HG03378 (cell line): ENCODE results near the gene C2CD2.
"Not testable (repeated sequence)": the region's sequence is repeated elsewhere in the genome, so short reads cannot be mapped to it uniquely, and the experiment has no call there.

Source experiments
- ATAC-seq: cut with Tn5 transposase; IDR thresholded peaks from one replicate; pipeline ENCODE4 v1.9.1; 2021; ENCODE audit warnings: mild to moderate bottlenecking, moderate library complexity; ENCODE audit not compliant: unreplicated experiment

C2CD2 gene

GRCh38 chr21:41958886-41959563 is 5.2 kb upstream of the C2CD2 start:
- no peak for ATAC-seq

GRCh38 chr21:41957991-41958766 is 4.4 kb upstream of the C2CD2 start:
- no peak for ATAC-seq

- no peak for ATAC-seq
Measured at GRCh38 chr21:41956926-41957729, 3.3 kb upstream of the C2CD2 start.

DNA sequence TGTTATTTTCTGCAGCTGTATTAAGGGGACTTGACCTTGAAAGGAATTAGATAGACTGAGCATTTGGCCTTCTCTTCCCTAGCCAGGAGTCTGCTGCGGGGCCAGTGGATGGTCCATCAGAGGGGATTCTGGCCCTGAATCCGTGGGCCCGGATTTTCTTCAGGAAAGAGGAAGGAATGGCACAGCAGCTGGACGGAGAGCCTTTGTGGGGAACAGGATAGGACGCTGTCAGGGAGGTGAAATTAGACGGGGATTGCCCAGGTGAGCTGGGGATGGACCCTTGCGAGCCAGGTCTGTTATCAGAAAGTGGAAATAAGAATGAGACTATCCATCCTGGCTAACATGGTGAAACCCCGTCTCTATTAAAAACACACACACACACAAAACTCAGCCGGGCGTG is 1.7 kb upstream of the C2CD2 start:
- no peak for ATAC-seq

- no peak for ATAC-seq
Measured at GRCh38 chr21:41954654-41955499, 1.1 kb upstream of the C2CD2 start.

- no peak for ATAC-seq
Measured at GRCh38 chr21:41953249-41953830, 478 bp downstream of the C2CD2 start.

- ATAC-seq = no peak
Measured at GRCh38 chr21:41952568-41953248, 1.1 kb downstream of the C2CD2 start.

DNA sequence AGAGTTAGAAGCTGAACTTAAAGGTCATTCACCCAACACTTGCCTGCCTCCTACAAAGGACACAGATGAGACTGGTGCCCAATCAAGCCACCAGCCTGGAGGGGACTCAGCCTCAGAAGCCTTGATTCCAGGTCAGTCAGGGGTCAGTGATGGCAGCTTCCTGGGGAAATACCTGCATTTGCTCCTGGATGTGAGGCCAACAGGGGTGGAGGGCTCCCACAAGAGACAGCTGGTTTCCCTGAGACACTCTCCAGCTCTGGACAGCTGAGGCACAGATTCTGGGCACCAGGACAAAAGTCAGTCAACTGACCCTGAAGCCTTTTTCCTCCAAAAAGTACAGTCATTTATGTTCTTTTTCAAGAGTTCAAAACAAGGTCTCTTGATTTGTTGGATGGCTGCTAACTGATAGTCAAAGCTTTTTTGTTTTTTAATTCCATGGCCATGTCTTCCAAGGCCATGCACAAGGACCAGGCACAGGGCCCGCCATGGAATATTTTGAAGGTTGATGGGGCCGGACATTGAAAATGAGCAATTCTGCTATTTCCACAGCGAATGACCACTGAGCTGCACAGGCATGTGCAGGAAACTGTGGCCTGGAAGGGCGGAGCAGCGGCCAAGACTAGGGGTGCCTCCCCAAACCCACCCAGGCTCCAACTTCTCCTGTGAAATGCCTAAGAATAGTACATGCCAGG is 1.8 kb downstream of the C2CD2 start:
- no peak for ATAC-seq

GRCh38 chr21:41950941-41951351 is 2.9 kb downstream of the C2CD2 start:
- ATAC-seq = no peak

GRCh38 chr21:41949631-41950030 is 4.2 kb downstream of the C2CD2 start:
- not testable (repeated sequence) for ATAC-seq

- ATAC-seq = no peak
Measured at GRCh38 chr21:41948901-41949300, 4.9 kb downstream of the C2CD2 start.

DNA sequence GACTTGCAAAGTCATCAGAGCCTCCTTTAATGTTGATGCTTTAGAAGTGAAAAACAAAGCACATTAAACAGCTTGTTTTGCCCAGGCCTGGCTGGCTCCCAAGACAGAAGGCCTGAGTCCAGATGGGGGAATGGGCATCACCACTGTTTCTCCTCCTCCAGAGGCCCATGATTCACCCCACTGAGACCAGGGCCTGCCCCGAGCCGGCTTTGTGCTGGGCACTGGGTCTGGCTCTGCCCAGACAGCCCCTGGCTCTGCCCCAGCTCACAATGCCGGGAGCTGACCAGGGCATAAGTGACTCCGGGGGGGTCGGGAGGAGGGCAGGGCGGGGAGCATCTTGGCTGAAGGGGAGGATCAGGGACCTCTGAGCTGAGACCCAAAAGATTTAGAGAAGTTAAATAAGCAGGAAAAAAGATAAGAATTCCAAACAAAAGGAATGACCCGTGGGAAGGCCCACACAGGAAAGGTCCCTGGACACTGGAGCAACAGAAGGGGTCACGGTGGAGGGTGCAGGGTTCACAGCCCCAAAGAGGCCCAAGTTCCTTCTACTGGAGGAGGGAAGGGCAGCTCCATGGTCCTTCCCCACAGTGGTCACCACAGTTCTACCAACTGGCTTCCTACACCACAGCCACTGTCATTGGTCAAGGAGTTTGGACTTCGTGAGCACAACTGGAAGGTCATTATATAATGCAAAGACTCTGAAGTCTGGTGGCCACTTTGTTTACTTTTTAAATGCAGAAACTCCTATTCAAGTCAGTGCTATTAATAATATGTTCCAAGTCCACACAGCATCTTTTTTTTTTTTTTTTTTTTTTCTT is 5.5 kb downstream of the C2CD2 start:
- ATAC-seq = no peak

DNA sequence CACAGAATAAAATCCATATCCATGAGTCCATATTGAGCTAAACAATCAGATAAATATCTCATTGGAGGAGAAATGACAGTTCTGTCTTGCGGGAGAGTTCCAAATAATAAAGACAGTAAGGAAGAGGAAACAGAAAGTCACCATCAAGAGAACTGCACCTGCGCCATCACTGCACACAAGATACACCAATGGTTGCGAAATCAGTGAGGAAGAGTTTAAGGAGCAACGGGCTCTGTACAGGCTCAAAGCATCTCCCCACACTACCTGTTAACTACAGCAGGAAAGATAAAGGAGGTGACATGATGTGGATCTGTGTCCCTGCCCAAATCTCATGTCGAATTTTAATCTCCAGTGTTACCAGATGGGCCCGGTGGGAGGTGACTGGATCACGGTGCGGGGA is 7.8 kb downstream of the C2CD2 start:
- ATAC-seq = no peak

GRCh38 chr21:41943851-41944250 is 10.0 kb downstream of the C2CD2 start:
- ATAC-seq = no peak

GRCh38 chr21:41942457-41942856 is 11.4 kb downstream of the C2CD2 start:
- no peak for ATAC-seq

DNA sequence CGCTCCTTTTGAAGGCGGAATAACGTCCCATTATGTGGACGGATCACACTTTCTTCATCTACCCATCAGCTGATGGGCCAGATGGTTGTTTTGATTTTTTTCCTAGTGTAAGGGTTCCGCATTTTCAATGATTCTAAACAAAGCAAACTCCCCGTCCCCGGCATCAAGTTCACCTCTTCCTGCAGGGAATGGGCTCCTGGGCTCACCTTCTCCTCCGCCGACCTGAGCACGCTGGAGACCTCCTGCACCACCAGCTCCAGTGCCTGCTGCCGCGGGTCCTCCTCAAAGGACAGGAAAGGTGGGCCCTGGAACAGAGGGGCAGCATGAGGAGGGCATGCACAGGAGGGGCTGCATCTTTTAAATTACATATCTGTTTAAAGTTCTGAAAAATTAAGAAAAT is 11.9 kb downstream of the C2CD2 start:
- no peak for ATAC-seq

DNA sequence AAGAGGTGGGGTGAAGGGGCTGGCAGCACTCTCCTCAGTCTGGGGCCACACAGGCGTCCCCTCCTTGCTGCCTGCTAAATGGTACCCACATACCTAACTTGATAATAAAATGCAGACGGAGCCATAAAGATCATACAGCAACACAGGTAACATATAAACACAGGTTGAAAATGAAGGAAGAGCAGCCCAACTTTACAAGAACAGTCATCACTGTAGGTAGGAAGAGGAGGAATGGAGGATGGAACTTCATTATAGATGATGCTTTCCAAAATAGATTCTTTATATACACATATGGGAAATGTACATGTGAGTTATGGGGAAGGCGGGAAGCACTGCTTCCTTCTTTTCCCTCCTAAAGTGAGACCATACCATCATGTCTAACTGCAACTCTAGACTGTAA is 13.4 kb downstream of the C2CD2 start:
- ATAC-seq = no peak

GRCh38 chr21:41939391-41939790 is 14.4 kb downstream of the C2CD2 start:
- no peak for ATAC-seq
